K562 (cell line): Measurements from ENCODE around the gene SFN. TPM values are rescaled to one million over a fixed set of nuclear protein-coding genes. Genes with fewer than 3 reads are reported as not detected.
A peak's percentile ranks its signal among the peaks of the same experiment; 100 is the strongest.

Experiments
- BRD9 ChIP-seq: fragments of 450-650 bp; IDR thresholded peaks from 2 replicates; pipeline ENCODE4 v1.6.1; 2018; ENCODE audit warnings: low read depth; ENCODE audit not compliant: partially characterized antibody
- CREB1 ChIP-seq, 2 experiments: sonication (generic) in 1 of 2; formaldehyde crosslinking in 1 of 2; IDR thresholded peaks; 2 replicates each; pipeline versions ENCODE4 v1.6.1 to v1.8.0; 2012 to 2022; ENCODE audit warnings: inconsistent platforms in 1 of 2, mild to moderate bottlenecking in 1 of 2, missing genetic modification reagents in 1 of 2, moderate library complexity in 1 of 2
- DMBX1 ChIP-seq: fragments of 250-450 bp; sonication (Bioruptor Pico); IDR thresholded peaks from 2 replicates; pipeline ENCODE4 v1.8.0; 2022; ENCODE audit warnings: inconsistent platforms, mild to moderate bottlenecking, moderate library complexity, borderline replicate concordance
- ETS2 ChIP-seq: IDR thresholded peaks from 2 replicates; pipeline ENCODE4 v1.6.1; 2016; ENCODE audit warnings: borderline replicate concordance, missing genetic modification characterization, mild to moderate bottlenecking, moderate library complexity, missing compliant biosample characterization; ENCODE audit not compliant: poor library complexity, severe bottlenecking
- FOXK1 ChIP-seq: sonication (generic); formaldehyde crosslinking; IDR thresholded peaks from 2 replicates; pipeline ENCODE4 v1.8.0; 2022; ENCODE audit warnings: missing genetic modification reagents, mild to moderate bottlenecking, borderline replicate concordance
- FUS ChIP-seq: fragments of 200-400 bp; formaldehyde crosslinking; optimal IDR thresholded peaks from 2 replicates; pipeline ENCODE3; 2017; ENCODE audit warnings: low read depth, low read length
- HDAC3 ChIP-seq: fragments of 450-650 bp; IDR thresholded peaks from 2 replicates; pipeline ENCODE4 v1.6.1; 2018; ENCODE audit warnings: borderline replicate concordance, mild to moderate bottlenecking, moderate library complexity; ENCODE audit not compliant: partially characterized antibody
- HDGF ChIP-seq: fragments of 450-650 bp; IDR thresholded peaks from 2 replicates; pipeline ENCODE4 v1.6.1; 2016
- IRF2 ChIP-seq: sonication (generic); formaldehyde crosslinking; IDR thresholded peaks from 2 replicates; pipeline ENCODE4 v1.8.1; 2022; ENCODE audit warnings: mild to moderate bottlenecking, missing genetic modification reagents
- KDM1A ChIP-seq, 2 experiments: fragments of 450-650 bp; IDR thresholded peaks; 2 replicates each; pipeline ENCODE4 v1.6.1; 2016; ENCODE audit warnings: mild to moderate bottlenecking in 2 of 2
- MTA1 ChIP-seq: fragments of 450-650 bp; IDR thresholded peaks from 2 replicates; pipeline ENCODE4 v1.6.1; 2017; ENCODE audit warnings: borderline replicate concordance
- NEUROD1 ChIP-seq: fragments of 150-350 bp; IDR thresholded peaks from 2 replicates; pipeline ENCODE4 v1.6.1; 2014; ENCODE audit warnings: borderline replicate concordance, low read length, low read depth; ENCODE audit not compliant: partially characterized antibody
- NR1H2 ChIP-seq: sonication (generic); formaldehyde crosslinking; IDR thresholded peaks from 2 replicates; pipeline ENCODE4 v1.4.0; 2020; ENCODE audit warnings: mild to moderate bottlenecking, missing genetic modification reagents
- NR2C2 ChIP-seq, 2 experiments: fragments of 200-800 bp in 1 of 2; sonication (Bioruptor generic) in 1 of 2; sonication (generic) in 1 of 2; formaldehyde crosslinking in 1 of 2; IDR thresholded peaks; 2 replicates each; pipeline versions ENCODE4 v1.6.1 to v1.8.0; 2016 to 2022; ENCODE audit warnings: mild to moderate bottlenecking in 1 of 2, missing compliant biosample characterization in 1 of 2, missing genetic modification characterization in 1 of 2, missing genetic modification reagents in 1 of 2
- NRF1 ChIP-seq, 2 experiments: fragments of 450-650 bp; IDR thresholded peaks in 1 of 2; conservative IDR thresholded peaks in 1 of 2; 2 replicates each; pipeline ENCODE4 v1.6.1; 2014; ENCODE audit warnings: mild to moderate bottlenecking in 2 of 2
- POLR3G ChIP-seq: IDR thresholded peaks from 2 replicates; pipeline ENCODE4 v1.6.1; 2011; ENCODE audit not compliant: insufficient read length, insufficient replicate concordance; ENCODE audit errors: extremely low read depth
- POU5F1 ChIP-seq: fragments of 150-350 bp; IDR thresholded peaks from 2 replicates; pipeline ENCODE4 v1.6.1; 2014; ENCODE audit warnings: borderline replicate concordance, low read length, low read depth, mild to moderate bottlenecking; ENCODE audit not compliant: partially characterized antibody
- SP1 ChIP-seq: sonication (generic); formaldehyde crosslinking; IDR thresholded peaks from 2 replicates; pipeline ENCODE4 v1.8.1; 2022; ENCODE audit warnings: mild to moderate bottlenecking, missing genetic modification reagents
- ZBTB17 ChIP-seq: fragments of 450-650 bp; formaldehyde crosslinking; IDR thresholded peaks from 2 replicates; pipeline ENCODE4 v1.4.0; 2020; ENCODE audit warnings: mild to moderate bottlenecking
- ZNF239 ChIP-seq: fragments of 250-450 bp; sonication (Bioruptor Pico); IDR thresholded peaks from 2 replicates; pipeline ENCODE4 v1.4.0; 2020; ENCODE audit warnings: mild to moderate bottlenecking
- ZNF57 ChIP-seq: fragments of 450-650 bp; formaldehyde crosslinking; IDR thresholded peaks from 2 replicates; pipeline ENCODE4 v1.4.0; 2020; ENCODE audit warnings: mild to moderate bottlenecking, moderate library complexity
- ZZZ3 ChIP-seq: fragments of 450-650 bp; IDR thresholded peaks from 2 replicates; pipeline ENCODE4 v1.6.1; 2016; ENCODE audit warnings: antibody characterized with exemption, mild to moderate bottlenecking, moderate library complexity
- polyA plus RNA-seq, 8 experiments: library from polyadenylated mRNA; depleted of rRNA in 4 of 8; stranded (reverse) in 5 of 8; unstranded in 3 of 8; fragments of >200 nt; fragmentation: Nextera tagmentation in 2 of 8; fragmentation: Illumina TruSeq in 1 of 8; extraction: Ambion mirVana in 2 of 8; extraction: Trizol in 1 of 8; gene quantifications; 2 replicates each; pipeline versions ENCODE4 v1.2.1 to v1.2.3, GENCODE V29; 2011 to 2014; ENCODE audit warnings: inconsistent platforms in 1 of 8, missing spikeins in 1 of 8
- total RNA-seq, 7 experiments: library from RNA; depleted of rRNA in 6 of 7; stranded (reverse); fragments of >200 nt in 6 of 7; fragmentation: Illumina TruSeq in 2 of 7; extraction: Trizol in 2 of 7; gene quantifications; 2 replicates each; pipeline versions ENCODE4 v1.2.1 to v1.2.3, GENCODE V29; 2011 to 2021; ENCODE audit warnings: low replicate concordance in 1 of 7
- TF ChIP-seq, protein P1 (sequence below): fragments of 250-450 bp; sonication (Bioruptor Pico); IDR thresholded peaks from 2 replicates; pipeline ENCODE4 v1.5.0; 2021; ENCODE audit warnings: mild to moderate bottlenecking, borderline replicate concordance
- TF ChIP-seq, protein P2 (sequence below): sonication (generic); formaldehyde crosslinking; IDR thresholded peaks from 2 replicates; pipeline ENCODE4 v1.8.0; 2022; ENCODE audit warnings: mild to moderate bottlenecking, low read depth, missing genetic modification reagents

SFN gene
- total and polyA plus RNA-seq, 9 of the 15 experiments (the other 6 are each of a cell fraction or from before 2014, with no cell fraction given): 0.10 to 3.8 (median 2.0) TPM

DNA sequence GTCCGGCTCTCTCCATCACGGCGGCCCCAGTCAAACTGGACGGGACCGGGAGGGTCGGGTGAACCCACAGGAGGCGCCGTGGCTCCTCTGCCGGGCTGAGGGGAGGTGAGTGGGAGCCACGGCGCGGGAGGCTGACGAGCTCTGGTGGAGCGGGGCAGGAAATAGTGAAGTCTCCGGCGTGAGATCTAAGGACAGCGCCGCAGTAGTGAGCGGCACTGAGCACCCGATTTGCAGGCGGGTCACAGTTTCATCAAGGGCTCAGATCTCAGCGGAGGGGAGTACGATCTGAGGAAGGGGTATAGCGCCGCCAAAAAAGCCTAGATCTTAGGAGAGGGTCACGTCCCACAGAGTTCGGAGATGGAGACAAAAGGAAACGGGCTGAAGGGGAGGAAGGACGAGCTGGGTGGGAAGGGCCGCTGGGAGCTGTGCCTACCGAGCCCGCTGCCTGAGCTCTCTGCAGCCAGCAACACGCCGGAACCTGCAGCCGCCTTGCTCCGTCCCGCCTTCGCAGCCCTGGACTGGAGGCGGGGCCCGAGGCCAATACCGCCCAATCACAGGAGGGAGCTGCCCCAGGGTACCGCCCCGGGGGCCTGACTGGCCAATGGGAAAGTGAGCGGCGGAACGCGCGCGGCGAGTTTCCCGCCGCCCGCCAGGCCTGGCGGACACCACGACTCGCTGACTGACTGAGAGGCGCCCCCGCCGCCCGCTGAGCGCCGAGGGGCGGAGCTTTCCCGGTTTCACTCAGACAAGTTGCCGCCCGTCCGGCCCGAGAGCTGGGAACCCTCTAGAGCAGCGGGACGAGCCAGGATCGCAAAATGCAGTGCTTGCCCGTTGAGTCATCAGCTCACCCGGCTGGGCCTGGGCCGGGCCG is 1.9 kb downstream of the SFN start (continued):
- TF ChIP-seq, protein P1, sequence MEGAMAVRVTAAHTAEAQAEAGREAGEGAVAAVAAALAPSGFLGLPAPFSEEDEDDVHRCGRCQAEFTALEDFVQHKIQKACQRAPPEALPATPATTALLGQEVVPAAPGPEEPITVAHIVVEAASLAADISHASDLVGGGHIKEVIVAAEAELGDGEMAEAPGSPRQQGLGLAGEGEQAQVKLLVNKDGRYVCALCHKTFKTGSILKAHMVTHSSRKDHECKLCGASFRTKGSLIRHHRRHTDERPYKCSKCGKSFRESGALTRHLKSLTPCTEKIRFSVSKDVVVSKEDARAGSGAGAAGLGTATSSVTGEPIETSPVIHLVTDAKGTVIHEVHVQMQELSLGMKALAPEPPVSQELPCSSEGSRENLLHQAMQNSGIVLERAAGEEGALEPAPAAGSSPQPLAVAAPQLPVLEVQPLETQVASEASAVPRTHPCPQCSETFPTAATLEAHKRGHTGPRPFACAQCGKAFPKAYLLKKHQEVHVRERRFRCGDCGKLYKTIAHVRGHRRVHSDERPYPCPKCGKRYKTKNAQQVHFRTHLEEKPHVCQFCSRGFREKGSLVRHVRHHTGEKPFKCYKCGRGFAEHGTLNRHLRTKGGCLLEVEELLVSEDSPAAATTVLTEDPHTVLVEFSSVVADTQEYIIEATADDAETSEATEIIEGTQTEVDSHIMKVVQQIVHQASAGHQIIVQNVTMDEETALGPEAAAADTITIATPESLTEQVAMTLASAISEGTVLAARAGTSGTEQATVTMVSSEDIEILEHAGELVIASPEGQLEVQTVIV (CRISPR knock-in tag): no peak
- peak; percentile 34; the same call in 1 of the 2 replicates for TF ChIP-seq CREB1 (IDR thresholded peaks at IDR 0.05)
- 0 out of 2 replicates have a peak, but pooled peaks have one; percentile 21 for TF ChIP-seq CREB1 (CRISPR knock-in tag; IDR thresholded peaks at IDR 0.05)
- TF ChIP-seq FOXK1 (CRISPR knock-in tag): peak; percentile 54; the same call in 1 of the 2 replicates
- TF ChIP-seq IRF2 (CRISPR knock-in tag): no peak
- TF ChIP-seq ZBTB17 (CRISPR knock-in tag): no peak
- TF ChIP-seq POU5F1: peak; percentile 41
- no peak for TF ChIP-seq DMBX1
- no peak for TF ChIP-seq ETS2 (tag)
- no peak for TF ChIP-seq HDAC3
- TF ChIP-seq POLR3G: no peak
- no peak for TF ChIP-seq ZNF239
- no peak for TF ChIP-seq KDM1A (IDR thresholded peaks at IDR 0.05)
- TF ChIP-seq, protein P2, sequence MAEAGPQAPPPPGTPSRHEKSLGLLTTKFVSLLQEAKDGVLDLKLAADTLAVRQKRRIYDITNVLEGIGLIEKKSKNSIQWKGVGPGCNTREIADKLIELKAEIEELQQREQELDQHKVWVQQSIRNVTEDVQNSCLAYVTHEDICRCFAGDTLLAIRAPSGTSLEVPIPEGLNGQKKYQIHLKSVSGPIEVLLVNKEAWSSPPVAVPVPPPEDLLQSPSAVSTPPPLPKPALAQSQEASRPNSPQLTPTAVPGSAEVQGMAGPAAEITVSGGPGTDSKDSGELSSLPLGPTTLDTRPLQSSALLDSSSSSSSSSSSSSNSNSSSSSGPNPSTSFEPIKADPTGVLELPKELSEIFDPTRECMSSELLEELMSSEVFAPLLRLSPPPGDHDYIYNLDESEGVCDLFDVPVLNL: peak; percentile 92
- peak; percentile 78 to 82 for TF ChIP-seq NRF1 (conservative IDR thresholded peaks at IDR 0.05 in 1 of 2, IDR thresholded peaks at IDR 0.05 in 1 of 2)
- no peak for TF ChIP-seq NR2C2 (CRISPR knock-in tag; IDR thresholded peaks at IDR 0.05)
- peak; percentile 46; the same call in 1 of the 2 replicates for TF ChIP-seq NR2C2 (tag; IDR thresholded peaks at IDR 0.05)
- no peak for TF ChIP-seq ZNF57 (CRISPR knock-in tag)
- TF ChIP-seq HDGF: no peak
- TF ChIP-seq NR1H2 (CRISPR knock-in tag): no peak
- peak; percentile 63; the same call in 1 of the 2 replicates for TF ChIP-seq MTA1
- no peak for TF ChIP-seq FUS
- peak; percentile 93 for TF ChIP-seq NEUROD1
- no peak for TF ChIP-seq BRD9
- TF ChIP-seq SP1: peak; percentile 92
- no peak for TF ChIP-seq ZZZ3
